ENCODE data around the gene SCRN1.

DNA sequence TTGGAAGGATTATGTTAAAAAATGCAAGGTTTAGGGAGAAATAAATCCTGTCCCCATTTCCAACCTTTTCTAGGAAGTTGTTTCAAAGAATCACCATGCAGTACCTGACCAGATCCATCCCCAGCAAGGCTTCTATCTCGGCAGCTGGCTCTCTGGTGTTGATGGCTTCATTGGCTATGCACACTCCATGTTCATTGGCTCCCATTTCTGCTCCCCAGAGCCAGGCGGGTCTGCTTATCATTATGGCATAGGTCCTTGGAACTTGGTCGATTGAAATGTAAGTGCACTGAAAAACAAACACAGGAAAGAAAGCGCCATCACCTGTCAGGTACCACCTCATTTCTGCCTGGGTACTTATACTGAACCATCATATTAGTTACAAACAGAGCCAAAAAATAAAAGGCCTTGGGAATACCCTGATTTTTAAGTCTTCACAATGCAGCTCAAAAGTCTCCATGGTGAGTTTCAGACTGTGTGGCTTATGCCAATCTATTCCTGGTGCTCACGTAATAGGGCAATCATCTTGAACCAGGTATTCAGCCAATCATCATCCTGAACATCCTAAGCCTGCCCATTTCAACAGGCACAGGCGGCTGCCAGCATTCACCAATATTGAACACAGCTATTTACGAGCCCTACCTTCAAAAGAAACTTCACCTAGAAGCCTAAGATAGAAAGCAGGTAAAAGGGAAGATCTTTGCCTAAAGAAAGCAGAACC lies 34.4 kb downstream of the SCRN1 start:
- TF ChIP-seq, protein P1, sequence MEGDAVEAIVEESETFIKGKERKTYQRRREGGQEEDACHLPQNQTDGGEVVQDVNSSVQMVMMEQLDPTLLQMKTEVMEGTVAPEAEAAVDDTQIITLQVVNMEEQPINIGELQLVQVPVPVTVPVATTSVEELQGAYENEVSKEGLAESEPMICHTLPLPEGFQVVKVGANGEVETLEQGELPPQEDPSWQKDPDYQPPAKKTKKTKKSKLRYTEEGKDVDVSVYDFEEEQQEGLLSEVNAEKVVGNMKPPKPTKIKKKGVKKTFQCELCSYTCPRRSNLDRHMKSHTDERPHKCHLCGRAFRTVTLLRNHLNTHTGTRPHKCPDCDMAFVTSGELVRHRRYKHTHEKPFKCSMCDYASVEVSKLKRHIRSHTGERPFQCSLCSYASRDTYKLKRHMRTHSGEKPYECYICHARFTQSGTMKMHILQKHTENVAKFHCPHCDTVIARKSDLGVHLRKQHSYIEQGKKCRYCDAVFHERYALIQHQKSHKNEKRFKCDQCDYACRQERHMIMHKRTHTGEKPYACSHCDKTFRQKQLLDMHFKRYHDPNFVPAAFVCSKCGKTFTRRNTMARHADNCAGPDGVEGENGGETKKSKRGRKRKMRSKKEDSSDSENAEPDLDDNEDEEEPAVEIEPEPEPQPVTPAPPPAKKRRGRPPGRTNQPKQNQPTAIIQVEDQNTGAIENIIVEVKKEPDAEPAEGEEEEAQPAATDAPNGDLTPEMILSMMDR (IDR thresholded peaks at IDR 0.05 in 4 of 5, conservative IDR thresholded peaks at IDR 0.05 in 1 of 5) = no peak
- TF ChIP-seq POLR2A (IDR thresholded peaks at IDR 0.05) = no peak
